GM21447 (cell line): Measurements from ENCODE around the gene FAM240A.
"Not testable (repeated sequence)": the region's sequence is repeated elsewhere in the genome, so short reads cannot be mapped to it uniquely, and the experiment has no call there.

ENCODE experiments used
- ATAC-seq: cut with Tn5 transposase; IDR thresholded peaks from one replicate; pipeline ENCODE4 v1.9.1; 2021; ENCODE audit not compliant: unreplicated experiment

Gene FAM240A

DNA sequence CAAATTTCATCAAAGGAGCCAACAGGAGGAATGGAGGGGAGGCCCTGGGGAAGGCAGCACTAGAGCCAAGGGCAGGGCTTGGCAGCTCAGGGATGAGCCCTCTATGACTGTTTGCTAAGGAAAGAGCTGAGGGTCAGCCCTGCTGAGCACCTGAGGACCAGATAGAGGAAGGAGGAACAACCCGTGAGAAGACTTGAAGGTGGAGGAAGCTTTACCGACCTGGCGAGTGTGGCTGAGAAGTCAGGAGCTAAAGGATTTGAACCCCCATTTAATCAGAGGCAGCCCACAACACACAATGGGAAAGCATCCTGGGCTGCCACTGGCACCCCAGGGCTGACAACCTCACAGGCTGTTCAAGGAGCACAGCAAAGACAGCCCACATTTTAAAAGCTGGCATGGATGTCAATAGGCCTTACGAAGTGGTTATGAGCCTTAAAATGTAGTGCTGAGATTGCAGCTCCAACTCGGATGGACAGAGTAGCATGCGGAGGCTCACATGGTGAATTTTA, 25.5 kb upstream of the FAM240A start:
- ATAC-seq = no peak

GRCh38 chr3:46587268-46587667, 25.1 kb upstream of the FAM240A start:
- ATAC-seq = not testable (repeated sequence)

DNA sequence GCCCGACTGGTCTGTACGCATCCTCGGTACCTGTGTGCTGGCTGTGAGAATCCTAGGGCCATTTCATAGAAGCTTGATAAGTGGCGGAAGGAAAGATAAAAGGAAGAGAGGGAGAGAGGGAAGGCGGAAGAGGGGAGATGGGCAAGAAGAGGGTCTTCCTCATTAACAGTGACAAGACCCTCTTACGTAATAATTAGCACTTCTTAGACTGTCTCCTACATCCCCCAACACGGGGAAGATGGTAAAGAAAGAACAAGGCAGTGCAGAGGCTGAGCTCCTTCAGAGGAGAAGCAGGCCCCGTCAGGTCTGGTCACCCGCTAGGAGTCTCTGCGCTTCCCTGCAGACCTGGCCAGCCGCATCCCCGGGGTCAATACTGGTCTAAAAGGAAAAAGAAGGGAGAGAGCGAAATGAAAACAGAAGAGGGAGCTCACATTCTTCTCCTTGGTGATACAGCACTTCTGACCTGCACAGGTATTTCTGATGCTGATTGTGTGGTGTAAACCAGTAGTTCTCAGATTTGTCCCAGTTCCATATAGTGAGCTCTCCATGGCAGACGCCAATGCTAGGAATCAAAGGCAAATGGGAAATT, 19.0 kb upstream of the FAM240A start:
- ATAC-seq = no peak

- ATAC-seq = no peak
Measured at GRCh38 chr3:46593979-46594378, 18.3 kb upstream of the FAM240A start.

DNA sequence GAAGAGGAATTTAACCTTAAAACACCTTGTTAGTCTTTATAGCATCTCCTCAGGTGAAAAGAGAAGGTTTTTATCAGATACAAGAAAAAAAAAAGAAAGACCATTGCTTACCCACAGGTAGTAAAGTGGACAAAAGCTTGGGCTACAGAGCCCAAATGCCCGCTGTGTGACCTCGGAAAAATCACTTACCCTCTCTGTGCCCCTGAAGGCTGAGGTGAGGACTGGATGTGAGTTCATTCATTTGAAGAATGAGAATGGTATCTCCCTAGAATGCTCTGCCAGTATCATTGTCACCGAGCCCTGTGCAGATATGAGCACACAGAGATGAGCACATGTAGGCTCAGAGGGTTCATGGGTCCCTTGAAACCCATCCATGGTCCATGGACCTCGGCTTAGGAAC, 17.6 kb upstream of the FAM240A start:
- ATAC-seq = no peak

GRCh38 chr3:46595819-46596314, 16.5 kb upstream of the FAM240A start:
- no peak for ATAC-seq

GRCh38 chr3:46599590-46599989, 12.7 kb upstream of the FAM240A start:
- no peak for ATAC-seq

DNA sequence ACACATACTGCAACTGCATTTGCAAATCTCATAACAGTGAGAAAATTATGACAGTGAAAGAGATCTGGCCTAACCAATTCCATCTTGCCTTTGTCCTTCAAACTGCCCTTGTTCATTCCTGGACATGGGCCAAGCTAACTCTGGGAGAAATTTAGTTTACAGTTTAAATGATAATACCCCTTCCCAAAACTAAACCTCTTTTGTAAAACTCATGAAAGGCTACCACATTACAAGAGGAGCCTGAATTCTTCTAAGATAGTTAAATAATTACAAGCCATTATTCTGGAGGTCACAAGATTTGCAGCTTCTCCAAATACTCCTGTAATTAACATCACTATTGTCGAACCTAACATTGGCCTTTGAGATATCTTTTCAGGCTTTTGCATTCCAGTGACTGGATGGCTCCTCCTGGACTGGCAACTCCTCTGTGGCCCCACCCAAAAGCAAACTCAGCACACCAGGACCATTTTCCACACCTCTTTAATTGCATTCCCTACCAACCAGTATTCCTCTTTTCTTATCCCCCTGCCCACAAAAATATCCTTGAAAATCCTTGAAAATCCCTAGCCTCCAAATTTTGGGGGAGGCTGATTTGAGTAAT, 8.8 kb upstream of the FAM240A start:
- ATAC-seq = no peak

DNA sequence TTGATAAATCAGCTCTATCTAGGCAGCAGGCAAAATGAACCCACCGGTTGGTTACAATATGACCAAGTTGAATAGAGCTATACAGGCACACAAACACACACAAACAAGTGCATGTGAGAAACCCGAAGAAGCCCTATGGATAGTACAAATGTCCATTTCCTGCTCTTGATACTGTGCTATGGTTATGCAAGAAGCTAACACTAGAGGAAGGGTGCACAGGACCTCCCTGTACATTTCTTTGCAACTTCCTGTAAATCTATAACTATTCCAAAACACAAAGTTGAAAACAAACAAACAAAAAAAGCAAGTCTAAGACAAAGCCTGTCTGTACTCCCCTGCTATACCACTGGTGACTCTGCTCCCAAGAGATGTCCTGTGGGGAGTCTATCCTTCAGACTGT, 8.2 kb upstream of the FAM240A start:
- ATAC-seq = no peak

- ATAC-seq = no peak
Measured at GRCh38 chr3:46607603-46608028, 4.7 kb upstream of the FAM240A start.

GRCh38 chr3:46609212-46609721, 3.1 kb upstream of the FAM240A start:
- no peak for ATAC-seq

DNA sequence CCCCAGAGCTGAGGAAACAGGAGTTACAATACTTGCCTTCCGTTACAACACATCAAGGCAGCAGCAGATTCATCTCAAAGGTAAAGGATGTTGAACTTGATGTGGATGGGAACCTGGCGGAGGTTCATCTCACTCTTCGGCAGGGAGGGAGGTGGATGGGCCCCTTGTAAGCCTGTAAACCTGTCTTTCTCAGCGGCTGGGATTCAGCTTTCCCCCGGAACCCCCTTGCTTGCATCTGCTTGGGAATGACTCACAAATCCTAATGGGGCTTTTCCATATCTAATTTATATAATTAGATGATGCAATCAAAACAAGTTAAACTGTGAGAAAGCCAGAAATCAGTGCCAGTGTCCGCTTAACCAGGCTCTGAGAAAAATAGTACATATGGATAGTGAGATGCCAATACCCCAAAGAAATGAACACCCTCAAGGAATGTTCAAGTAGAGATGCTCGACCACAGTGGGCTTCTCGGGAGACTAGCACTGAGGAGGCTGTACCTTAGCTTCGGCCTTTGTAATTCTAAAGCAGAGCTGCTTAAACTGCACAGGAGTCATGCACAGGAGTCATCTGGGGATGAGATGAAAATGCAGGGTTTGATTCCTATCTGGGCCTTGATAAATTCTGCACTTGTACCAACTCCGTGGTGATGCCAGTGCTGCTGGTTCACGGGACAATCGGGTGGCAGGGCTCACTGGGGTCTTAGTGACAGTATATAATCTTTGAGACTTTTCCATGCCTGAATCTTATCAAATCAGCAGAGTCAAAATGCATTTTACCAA, 2.2 kb upstream of the FAM240A start:
- no peak for ATAC-seq

DNA sequence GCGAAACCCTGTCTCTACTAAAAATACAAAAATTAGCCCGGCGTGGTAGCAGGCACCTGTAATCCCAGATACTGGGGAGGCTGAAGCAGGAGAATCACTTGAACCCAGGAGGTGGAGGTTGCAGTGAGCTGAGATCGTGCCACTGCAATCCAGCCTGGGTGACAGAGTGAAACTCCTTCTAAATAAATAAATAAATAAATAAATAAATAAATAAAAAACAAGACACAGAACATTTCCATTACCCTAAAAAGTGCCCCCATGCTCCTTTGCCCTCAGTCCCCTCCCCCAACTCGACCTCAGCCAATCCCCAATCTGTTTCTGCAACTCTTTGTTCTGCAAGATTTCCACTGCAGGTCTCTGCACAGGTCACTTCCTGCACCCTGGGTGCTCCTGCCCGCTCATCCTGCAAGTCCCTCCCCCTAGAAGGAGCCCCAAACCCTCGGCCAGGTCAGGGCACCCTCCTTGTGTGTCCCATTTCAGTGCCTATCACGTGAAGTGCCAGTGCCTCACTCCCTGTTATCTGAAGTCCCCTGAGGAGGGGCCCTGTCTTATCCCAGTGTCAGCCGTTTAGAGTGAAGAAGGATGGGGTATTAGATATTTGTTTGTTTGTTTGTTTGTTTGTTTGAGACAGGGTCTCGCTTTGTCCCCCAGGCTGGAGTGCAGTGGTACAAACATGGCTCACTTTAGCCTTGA, 1.1 kb downstream of the FAM240A start:
- no peak for ATAC-seq

DNA sequence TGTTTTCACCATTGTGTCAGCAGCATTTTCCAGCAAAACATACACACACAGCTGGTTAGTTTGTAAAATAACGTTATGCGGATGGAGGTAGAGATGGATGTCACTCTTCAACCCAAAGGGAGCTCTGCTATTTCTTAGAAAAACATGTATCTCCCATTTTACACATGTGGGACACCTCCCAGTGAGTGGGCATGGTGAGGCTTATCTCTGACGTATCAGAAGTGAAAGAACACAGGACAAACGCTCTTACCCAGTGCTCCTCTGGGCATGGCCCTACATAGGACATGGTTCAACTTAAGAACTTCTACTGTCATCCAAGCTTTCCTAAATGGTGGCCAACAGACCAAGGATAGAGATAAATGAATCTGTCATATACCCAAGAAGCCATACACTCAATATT, 2.1 kb downstream of the FAM240A start:
- ATAC-seq = no peak

- no peak for ATAC-seq
Measured at GRCh38 chr3:46615050-46615775, 2.9 kb downstream of the FAM240A start.

GRCh38 chr3:46615976-46616375, 3.7 kb downstream of the FAM240A start:
- ATAC-seq = no peak

DNA sequence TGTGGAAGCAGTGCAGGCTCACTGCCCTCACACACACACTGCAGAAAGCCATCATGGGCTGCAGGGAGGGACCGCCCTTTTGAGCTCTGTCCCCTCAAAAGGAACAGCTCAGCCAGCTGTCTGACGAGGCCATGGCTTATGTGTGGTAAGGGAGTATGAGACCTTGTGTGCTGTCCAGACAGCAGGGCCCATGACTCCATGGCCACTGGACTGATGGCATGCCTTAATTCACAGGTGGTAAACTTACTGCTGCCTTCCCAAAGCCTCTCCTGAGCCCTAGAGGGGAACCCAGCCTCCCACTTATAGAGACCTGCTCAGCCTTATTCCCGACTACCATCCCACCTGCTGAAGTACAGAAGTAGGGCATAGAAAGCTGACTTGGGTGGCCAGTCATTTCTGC, 5.6 kb downstream of the FAM240A start:
- no peak for ATAC-seq

DNA sequence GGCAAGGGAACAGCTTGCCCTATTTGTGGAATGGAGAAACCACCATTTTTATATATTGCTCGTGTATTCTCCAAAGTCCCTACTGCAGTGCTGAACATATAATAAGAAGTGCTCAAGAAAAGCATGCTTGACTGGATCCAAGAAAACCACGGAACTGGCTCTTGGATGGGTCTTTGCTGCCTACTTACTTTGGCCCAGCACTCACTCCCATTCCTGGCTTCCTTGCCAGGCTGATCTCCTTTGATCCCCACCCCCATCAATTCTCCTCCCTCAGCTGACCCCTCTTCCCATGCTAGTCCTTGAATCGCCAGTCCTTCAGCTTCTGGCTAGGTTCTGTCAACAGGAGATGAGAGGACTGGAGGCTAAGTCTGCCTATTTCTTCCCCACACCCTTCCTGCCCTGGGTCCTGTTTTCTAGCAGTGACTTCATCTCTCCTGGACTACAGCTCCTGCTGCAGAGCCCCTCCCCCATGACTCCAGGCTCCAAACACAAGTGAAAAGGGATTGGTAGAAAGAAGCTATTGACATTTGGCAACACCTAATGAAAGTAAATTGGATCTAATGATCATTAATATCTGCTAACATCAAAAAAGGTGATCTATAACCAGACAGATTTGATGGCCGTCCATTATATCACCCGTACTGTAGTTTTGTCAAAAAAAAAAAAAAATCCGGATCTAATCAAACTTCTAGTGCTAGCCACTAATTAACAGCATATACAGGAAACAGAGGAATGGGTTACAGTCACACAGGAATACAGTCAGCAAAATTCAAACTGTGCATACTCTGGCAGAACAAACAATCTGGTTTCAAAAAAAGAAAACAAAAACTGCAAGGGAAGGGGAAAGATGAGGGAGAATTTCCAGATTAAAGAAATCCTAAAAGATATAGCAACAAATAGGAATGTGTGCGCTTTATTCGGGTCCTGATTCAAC, 7.8 kb downstream of the FAM240A start:
- no peak for ATAC-seq

GRCh38 chr3:46624533-46624932, 12.2 kb downstream of the FAM240A start:
- no peak for ATAC-seq
